WI38 (cell line): ENCODE results near the gene SPINK5.
"Not testable (repeated sequence)": the region's sequence is repeated elsewhere in the genome, so short reads cannot be mapped to it uniquely, and the experiment has no call there.

ENCODE experiments used
- H3K4me3 ChIP-seq: 2 replicates; pipeline ENCODE4 v1.5.1; 2011; ENCODE audit warnings: low read depth, mild to moderate bottlenecking, control low read depth, low read length
- TF ChIP-seq, protein P1 (sequence below): IDR thresholded peaks from 2 replicates; pipeline ENCODE4 v1.5.1; 2012; ENCODE audit warnings: low read depth, mild to moderate bottlenecking, control low read depth, low read length

SPINK5 gene

DNA sequence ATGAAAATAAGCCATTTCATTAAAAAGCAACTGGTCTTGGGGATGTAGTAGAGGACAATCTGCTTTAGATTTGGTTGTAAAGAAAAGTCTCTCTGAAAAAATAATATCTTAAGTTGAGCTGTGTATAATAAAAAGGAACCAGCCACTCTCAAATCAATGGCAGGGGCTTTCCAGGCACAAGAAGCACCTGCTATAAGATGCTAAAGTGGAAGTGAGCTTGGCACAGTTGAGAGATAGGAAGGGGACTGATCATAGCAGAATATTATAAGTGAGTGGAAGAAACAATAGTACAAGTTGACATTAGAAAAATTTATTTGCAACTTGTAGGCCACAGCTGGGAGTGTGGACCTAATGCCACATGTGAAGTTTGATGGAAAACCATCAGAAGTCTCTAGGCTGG is 28.1 kb upstream of the SPINK5 start:
- TF ChIP-seq, protein P1, sequence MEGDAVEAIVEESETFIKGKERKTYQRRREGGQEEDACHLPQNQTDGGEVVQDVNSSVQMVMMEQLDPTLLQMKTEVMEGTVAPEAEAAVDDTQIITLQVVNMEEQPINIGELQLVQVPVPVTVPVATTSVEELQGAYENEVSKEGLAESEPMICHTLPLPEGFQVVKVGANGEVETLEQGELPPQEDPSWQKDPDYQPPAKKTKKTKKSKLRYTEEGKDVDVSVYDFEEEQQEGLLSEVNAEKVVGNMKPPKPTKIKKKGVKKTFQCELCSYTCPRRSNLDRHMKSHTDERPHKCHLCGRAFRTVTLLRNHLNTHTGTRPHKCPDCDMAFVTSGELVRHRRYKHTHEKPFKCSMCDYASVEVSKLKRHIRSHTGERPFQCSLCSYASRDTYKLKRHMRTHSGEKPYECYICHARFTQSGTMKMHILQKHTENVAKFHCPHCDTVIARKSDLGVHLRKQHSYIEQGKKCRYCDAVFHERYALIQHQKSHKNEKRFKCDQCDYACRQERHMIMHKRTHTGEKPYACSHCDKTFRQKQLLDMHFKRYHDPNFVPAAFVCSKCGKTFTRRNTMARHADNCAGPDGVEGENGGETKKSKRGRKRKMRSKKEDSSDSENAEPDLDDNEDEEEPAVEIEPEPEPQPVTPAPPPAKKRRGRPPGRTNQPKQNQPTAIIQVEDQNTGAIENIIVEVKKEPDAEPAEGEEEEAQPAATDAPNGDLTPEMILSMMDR: no peak

DNA sequence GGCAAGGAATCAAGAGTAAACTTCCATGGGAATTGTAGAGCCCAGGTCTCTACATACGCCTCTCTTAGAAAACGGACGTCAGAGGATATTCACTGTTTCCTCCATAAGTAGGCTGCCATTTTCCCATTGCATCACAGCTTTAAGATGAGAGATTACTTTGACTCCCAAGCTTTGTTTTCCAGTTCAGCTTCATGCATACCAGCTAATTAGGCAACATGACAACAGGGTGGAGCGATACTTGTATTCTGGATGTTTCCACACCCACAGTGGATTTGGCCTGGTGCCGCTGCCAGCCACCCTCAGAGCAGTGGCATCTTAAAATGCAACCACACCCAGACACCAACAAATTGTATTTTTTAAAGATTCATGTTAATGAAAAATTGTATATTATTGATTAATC is 20.9 kb upstream of the SPINK5 start:
- TF ChIP-seq, protein P1: no peak
- H3K4me3 ChIP-seq: no peak overlapping the region

More for the DNA sequence above, 28.1 kb upstream of the SPINK5 start:
- H3K4me3 ChIP-seq: no peak overlapping the region

DNA sequence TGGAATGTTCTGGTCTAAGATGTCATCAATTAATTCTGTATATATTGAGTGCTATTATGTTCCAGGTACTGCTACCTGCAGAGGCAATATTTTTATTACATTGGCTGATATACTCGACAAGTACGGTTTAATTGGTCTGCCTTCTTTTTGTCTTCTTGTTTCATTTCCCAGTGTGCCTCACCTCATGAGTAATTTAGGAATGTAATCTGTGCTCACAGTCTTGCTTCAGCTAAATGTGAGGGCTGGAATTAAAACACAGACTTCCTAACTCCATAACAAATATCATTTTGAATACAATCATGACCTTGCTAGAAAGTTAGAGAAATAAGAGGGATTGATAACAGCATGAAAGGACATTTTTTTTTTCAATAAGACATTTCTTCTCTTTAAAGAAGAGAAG is 20.1 kb upstream of the SPINK5 start:
- H3K4me3 ChIP-seq: no peak overlapping the region
- TF ChIP-seq, protein P1: no peak

DNA sequence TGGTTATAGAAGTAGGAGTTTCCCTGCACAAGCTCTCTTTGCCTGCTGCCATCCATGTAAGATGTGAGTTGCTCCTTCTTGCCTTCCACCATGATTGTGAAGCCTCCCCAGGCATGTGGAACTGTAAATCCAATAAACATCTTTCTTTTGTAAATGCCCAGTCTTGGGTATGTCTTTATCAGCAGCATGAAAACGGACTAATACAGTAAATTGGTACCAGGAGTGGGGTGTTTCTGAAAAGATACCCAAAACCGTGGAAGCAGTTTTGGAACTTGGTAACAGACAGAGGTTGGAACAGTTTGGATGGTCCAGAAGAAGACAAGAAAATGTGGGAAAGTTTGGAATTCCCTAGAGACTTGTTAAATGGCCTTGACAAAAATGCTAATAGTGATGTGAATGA is 8.6 kb upstream of the SPINK5 start:
- not testable (repeated sequence) for H3K4me3 ChIP-seq

DNA sequence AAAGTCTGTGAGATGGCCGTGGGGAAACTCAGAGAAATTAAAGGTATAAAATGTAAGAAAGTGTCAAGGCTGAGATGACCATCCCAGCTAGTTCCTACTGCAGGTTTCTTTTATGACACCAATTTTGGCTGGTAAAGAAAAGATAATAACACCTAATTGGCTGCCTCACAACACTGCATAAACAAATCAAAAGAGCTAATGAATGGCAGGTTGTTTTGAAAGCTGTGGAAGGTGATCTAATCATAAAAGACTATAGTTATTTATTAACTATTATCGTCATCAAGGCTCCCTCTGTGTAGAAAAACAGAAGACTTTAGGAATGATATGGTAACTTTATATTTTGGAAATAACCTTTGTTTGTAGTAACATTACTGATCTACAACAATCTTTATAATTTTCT is 3.5 kb upstream of the SPINK5 start:
- TF ChIP-seq, protein P1: no peak
- H3K4me3 ChIP-seq: no peak overlapping the region

DNA sequence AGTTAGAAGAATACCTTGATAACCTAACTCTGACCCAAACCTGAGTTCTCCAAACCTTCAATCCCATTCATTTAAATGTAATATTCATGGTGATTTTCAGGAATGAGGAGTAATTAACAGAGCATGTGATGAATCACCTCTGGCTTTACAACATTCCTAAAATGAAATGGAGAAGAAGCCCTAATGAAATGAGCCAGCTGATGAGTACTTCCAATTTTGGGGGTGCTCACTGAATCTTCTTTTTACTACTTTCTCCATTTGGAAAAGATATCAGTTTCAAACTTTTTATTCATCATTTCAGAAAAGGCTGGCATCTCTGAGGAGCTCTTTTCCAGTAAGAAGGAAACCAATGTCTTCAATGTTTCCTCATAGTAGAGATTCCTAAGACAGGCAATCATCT is 2.9 kb upstream of the SPINK5 start:
- no peak overlapping the region for H3K4me3 ChIP-seq

DNA sequence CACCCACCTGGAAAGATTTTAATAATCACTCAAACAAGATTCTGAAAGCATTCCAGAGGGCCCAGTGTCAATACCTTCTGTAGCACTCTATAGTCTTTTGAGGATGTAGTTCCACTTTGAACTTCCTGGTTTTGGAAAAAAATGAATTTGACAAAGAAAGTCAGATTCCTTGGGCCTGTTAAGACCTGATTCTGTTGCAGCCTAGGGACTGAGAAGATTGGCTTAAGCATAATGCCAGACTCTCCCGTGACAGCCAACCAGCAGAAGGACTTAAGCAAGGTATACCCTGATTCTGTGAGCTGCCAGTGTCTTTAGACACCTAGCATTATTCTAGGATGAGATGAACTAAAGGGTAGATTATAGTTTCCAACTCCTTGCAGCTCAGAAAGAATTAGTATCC is 6.8 kb downstream of the SPINK5 start:
- TF ChIP-seq, protein P1: no peak
- no peak overlapping the region for H3K4me3 ChIP-seq

More for the DNA sequence above, 2.9 kb upstream of the SPINK5 start:
- TF ChIP-seq, protein P1: no peak

DNA sequence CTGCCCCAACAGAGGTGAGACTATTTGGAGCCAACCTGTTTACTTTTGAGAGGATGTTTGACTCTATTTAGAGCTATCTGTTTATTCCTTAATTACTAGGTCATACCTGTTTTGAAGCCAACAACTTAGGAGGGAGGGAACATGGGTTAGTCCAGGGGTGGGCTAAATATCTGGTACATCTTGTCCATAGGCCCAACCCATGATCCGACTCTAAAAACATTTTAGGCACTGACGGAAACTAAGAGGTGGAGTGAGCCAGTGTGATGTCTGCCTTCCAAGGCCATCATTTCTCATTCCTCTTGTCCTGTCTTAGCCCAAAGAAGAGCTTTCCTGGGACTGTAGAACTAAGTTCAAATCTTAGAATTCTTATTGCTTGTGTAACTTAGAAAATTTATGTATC is 8.4 kb downstream of the SPINK5 start:
- no peak overlapping the region for H3K4me3 ChIP-seq
- TF ChIP-seq, protein P1: no peak
